Thyroid gland (tissue), 4 donors: Measurements from ENCODE around the gene PCDHGA1. TPM values are rescaled to one million over a fixed set of nuclear protein-coding genes. Genes with fewer than 3 reads are reported as not detected.
"Not testable (repeated sequence)": the region's sequence is repeated elsewhere in the genome, so short reads cannot be mapped to it uniquely, and the experiment has no call there.

Experiments
- DNase-seq, 2 donors: peaks; one replicate each; pipeline ENCODE4 v3.0.0-alpha.2; 2019
- H3K27ac ChIP-seq, 3 donors: fragments of 200-600 bp; sonication (generic); 1 replicate in 2 of 3; 2 replicates in 1 of 3; pipeline ENCODE4 v1.5.1; 2016 to 2019; ENCODE audit warnings: mild to moderate bottlenecking in 1 of 3, moderate library complexity in 1 of 3
- H3K27me3 ChIP-seq: fragments of 200-600 bp; sonication (generic); one replicate; pipeline ENCODE4 v1.5.1; 2019
- H3K36me3 ChIP-seq, 2 donors: fragments of 200-600 bp; sonication (generic); one replicate each; pipeline ENCODE4 v1.5.1; 2016 to 2019
- H3K4me1 ChIP-seq, 2 donors: fragments of 200-600 bp; sonication (generic); one replicate each; pipeline ENCODE4 v1.5.1; 2017 to 2019
- H3K4me3 ChIP-seq, 3 donors: fragments of 200-600 bp; sonication (generic); replicated peaks in 1 of 3; 1 replicate in 2 of 3; 2 replicates in 1 of 3; pipeline ENCODE4 v1.5.1; 2016; ENCODE audit warnings: mild to moderate bottlenecking in 1 of 3
- H3K9me3 ChIP-seq: fragments of 200-600 bp; sonication (generic); one replicate; pipeline ENCODE4 v1.5.1; 2017
- CTCF ChIP-seq, 6 experiments: fragments of 200-600 bp in 3 of 6; fragments of 450-650 bp in 3 of 6; sonication (generic) in 3 of 6; IDR thresholded peaks; one replicate each; pipeline ENCODE4 v1.5.1; 2016 to 2019; ENCODE audit warnings: antibody characterized with exemption in 6 of 6, mild to moderate bottlenecking in 2 of 6, inconsistent platforms in 1 of 6, moderate library complexity in 1 of 6
- POLR2A ChIP-seq, 2 donors: fragments of 450-650 bp; IDR thresholded peaks; one replicate each; pipeline ENCODE4 v1.6.1; 2017; ENCODE audit warnings: antibody characterized with exemption in 2 of 2, mild to moderate bottlenecking in 2 of 2, moderate library complexity in 1 of 2
- WGBS, 2 donors: methylation state at CpG; one replicate each; pipeline ENCODE4 v1.1.5; 2017; 5-methylcytosine and 5-hydroxymethylcytosine counted together
- intact Hi-C: fragments of 100-400 bp; cut with DNase I; formaldehyde crosslinking; loops from one replicate; pipeline ENCODE4 v1.15.1; 2023
- total RNA-seq, 4 donors: library from RNA; depleted of rRNA; stranded (reverse); fragments of >200 nt; gene quantifications; one replicate each; pipeline ENCODE4 v1.2.3, GENCODE V29; 2016

Gene PCDHGA1
- total RNA-seq, 4 donors from 2014 or later: 0.40 to 1.3 (median 0.87) TPM

GRCh38 chr5:141411575-141411974 lies 81.3 kb downstream of the PCDHGA1 start:
- H3K27ac ChIP-seq: no peak overlapping the region
- H3K4me1 ChIP-seq: no peaks in the 10 kb centered on the region
- H3K9me3 ChIP-seq: peaks cover 6% of the 10 kb centered on the region
- intact Hi-C loops: no loop called here
- no peaks in the 10 kb centered on the region for H3K36me3 ChIP-seq
- TF ChIP-seq POLR2A (IDR thresholded peaks at IDR 0.05): no peak
- TF ChIP-seq CTCF (IDR thresholded peaks at IDR 0.05): no peak
- H3K27me3 ChIP-seq: no peaks in the 10 kb centered on the region
- no peak overlapping the region for H3K4me3 ChIP-seq
- 67 to 81% methylated on average over 3 of the region's 3 CpGs for WGBS, 2 donors
- DNase-seq: no peak

- Histone ChIP-seq H3K4me1 (no peaks in the 10 kb centered on the region), H3K4me3 (peak within 1 kb of the TSS in 2 of 3 donors; percentile 3 to 15), H3K36me3 (no peaks in the 10 kb centered on the region), H3K27ac (peak within 1 kb of the TSS in 1 of 3 donors; percentile 1), H3K9me3 (peaks cover 6% of the 10 kb centered on the region), H3K27me3 (no peaks in the 10 kb centered on the region)
- peak; percentile 59 to 62 for DNase-seq
- 21 to 25% methylated on average over 31 of the region's 31 CpGs for WGBS, 2 donors
- intact Hi-C loops: no loop called here
- TF ChIP-seq CTCF (IDR thresholded peaks at IDR 0.05) (peak in 5 of 6 experiments; percentile 20 to 51 (median 44)), POLR2A (IDR thresholded peaks at IDR 0.05) (no peak)
Measured at GRCh38 chr5:141412854-141413539, 82.7 kb downstream of the PCDHGA1 start, which contains the start of gene PCDHGA10. Gene PCDHGA10, plus strand, starts transcription at chr5:141412987. Its CDS starts 189 bp downstream, at chr5:141413176.

DNA sequence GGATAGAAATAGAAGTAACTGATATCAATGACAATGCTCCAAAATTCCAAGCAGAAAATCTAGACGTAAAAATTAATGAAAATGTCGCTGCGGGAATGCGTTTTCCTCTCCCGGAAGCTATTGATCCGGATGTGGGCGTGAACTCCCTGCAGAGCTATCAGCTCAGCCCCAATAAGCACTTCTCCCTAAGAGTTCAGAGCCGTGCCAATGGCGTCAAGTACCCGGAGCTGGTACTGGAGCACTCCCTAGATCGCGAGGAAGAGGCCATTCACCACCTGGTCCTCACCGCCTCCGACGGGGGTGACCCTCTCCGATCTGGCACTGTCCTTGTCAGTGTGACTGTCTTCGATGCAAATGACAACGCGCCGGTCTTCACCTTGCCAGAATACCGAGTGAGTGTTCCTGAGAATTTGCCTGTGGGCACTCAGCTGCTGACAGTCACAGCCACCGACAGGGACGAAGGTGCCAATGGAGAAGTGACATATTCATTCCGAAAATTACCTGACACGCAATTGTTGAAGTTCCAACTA lies 83.3 kb downstream of the PCDHGA1 start:
- no peak for DNase-seq
- no peaks in the 10 kb centered on the region for H3K27me3 ChIP-seq
- peak overlapping the region in 1 of 3 donors; percentile 1 for H3K27ac ChIP-seq
- H3K36me3 ChIP-seq: no peaks in the 10 kb centered on the region
- peak overlapping the region in 2 of 3 donors; percentile 3 to 15 for H3K4me3 ChIP-seq
- TF ChIP-seq POLR2A (IDR thresholded peaks at IDR 0.05) (no peak), CTCF (IDR thresholded peaks at IDR 0.05) (no peak)
- H3K9me3 ChIP-seq: peaks cover 6% of the 10 kb centered on the region
- intact Hi-C loops: no loop called here
- no peaks in the 10 kb centered on the region for H3K4me1 ChIP-seq
- WGBS, 2 donors: 22 to 27% methylated on average over 22 to 24 of the region's 25 CpGs

GRCh38 chr5:141414548-141415274 lies 84.4 kb downstream of the PCDHGA1 start:
- not testable (repeated sequence) for H3K4me3 ChIP-seq, DNase-seq
- WGBS, 2 donors: 27 to 36% methylated on average over 3 to 18 of the region's 46 CpGs

DNA sequence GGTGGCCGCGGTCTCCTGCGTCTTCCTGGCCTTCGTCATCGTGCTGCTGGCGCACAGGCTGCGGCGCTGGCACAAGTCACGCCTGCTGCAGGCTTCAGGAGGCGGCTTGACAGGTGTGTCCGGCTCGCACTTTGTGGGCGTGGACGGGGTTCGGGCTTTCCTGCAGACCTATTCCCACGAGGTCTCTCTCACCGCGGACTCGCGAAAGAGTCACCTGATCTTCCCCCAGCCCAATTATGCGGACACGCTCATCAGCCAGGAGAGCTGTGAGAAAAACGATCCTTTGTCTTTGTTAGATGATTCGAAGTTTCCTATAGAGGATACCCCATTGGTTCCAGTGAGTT lies 84.9 kb downstream of the PCDHGA1 start:
- intact Hi-C loops: loop anchor here (5.0 kb wide), 1 partner anchor 142 kb away; no protein-coding TSS in a partner anchor
- DNase-seq, H3K27me3 ChIP-seq, H3K27ac ChIP-seq, H3K4me3 ChIP-seq, H3K9me3 ChIP-seq, H3K36me3 ChIP-seq, H3K4me1 ChIP-seq: not testable (repeated sequence)
- WGBS, 2 donors: 26 to 28% methylated on average over 14 to 24 of the region's 24 CpGs

More at GRCh38 chr5:141414548-141415274, 84.4 kb downstream of the PCDHGA1 start:
- not testable (repeated sequence) for H3K36me3 ChIP-seq, H3K9me3 ChIP-seq, H3K4me1 ChIP-seq, H3K27ac ChIP-seq, H3K27me3 ChIP-seq
- intact Hi-C loops: loop anchor here (5.0 kb wide), 1 partner anchor 143 kb away; no protein-coding TSS in a partner anchor
